DND-41 (cell line): ENCODE data around the gene SAMD4B.

ENCODE experiments used
- ATAC-seq: fragments of 200-7000 bp; cut with Tn5 transposase; 3 replicates; pipeline ENCODE4 v1.9.1; 2021; ENCODE audit warnings: low read depth; ENCODE audit not compliant: insufficient read depth
- DNase-seq: peaks from one replicate; pipeline ENCODE4 v3.0.0-alpha.2; 2020
- H2AFZ ChIP-seq: 2 replicates; pipeline ENCODE4 v1.6.0; 2012; ENCODE audit warnings: low read depth, low read length
- H3K27ac ChIP-seq: 2 replicates; pipeline ENCODE4 v1.5.1; 2012; ENCODE audit warnings: low read length, inconsistent platforms
- H3K27me3 ChIP-seq: fragments of 200-600 bp; sonication (generic); 2 replicates; pipeline ENCODE4 v1.6.0; 2012; ENCODE audit warnings: low read length, mild to moderate bottlenecking, inconsistent platforms; ENCODE audit not compliant: insufficient read depth, poor library complexity
- H3K36me3 ChIP-seq: 2 replicates; pipeline ENCODE4 v1.5.1; 2012; ENCODE audit warnings: low read length, inconsistent platforms; ENCODE audit not compliant: insufficient read depth
- H3K4me1 ChIP-seq: 2 replicates; pipeline ENCODE4 v1.5.1; 2012; ENCODE audit warnings: mild to moderate bottlenecking, low read length; ENCODE audit not compliant: insufficient read depth
- H3K4me2 ChIP-seq: 2 replicates; pipeline ENCODE4 v1.6.0; 2012; ENCODE audit warnings: mild to moderate bottlenecking, moderate library complexity, low read length, inconsistent platforms; ENCODE audit not compliant: insufficient read depth
- H3K4me3 ChIP-seq, 2 experiments: fragments of 200-600 bp in 1 of 2; shearing (Covaris generic) in 1 of 2; 2 replicates each; pipeline ENCODE4 v1.5.1; 2012 to 2016; ENCODE audit warnings: inconsistent platforms in 2 of 2, low read length in 2 of 2, mild to moderate bottlenecking in 2 of 2, low read depth in 1 of 2, moderate library complexity in 1 of 2
- H3K79me2 ChIP-seq: 2 replicates; pipeline ENCODE4 v1.6.0; 2012; ENCODE audit warnings: low read length, inconsistent platforms; ENCODE audit not compliant: insufficient read depth
- H3K9ac ChIP-seq: 2 replicates; pipeline ENCODE4 v1.6.0; 2012; ENCODE audit warnings: low read depth, mild to moderate bottlenecking, inconsistent platforms, low read length, moderate library complexity
- H3K9me3 ChIP-seq: 2 replicates; pipeline ENCODE4 v1.5.1; 2012; ENCODE audit warnings: low read length, moderate library complexity, mild to moderate bottlenecking, inconsistent platforms; ENCODE audit not compliant: insufficient read depth, severe bottlenecking
- H4K20me1 ChIP-seq: 2 replicates; pipeline ENCODE4 v1.6.0; 2012; ENCODE audit warnings: low read length; ENCODE audit not compliant: insufficient read depth
- CTCF ChIP-seq: IDR thresholded peaks from 2 replicates; pipeline ENCODE4 v1.5.1; 2012; ENCODE audit warnings: borderline replicate concordance, low read length, moderate library complexity, mild to moderate bottlenecking; ENCODE audit not compliant: poor library complexity, severe bottlenecking; ENCODE audit errors: extremely low read depth
- EZH2 ChIP-seq: IDR thresholded peaks from 3 replicates; pipeline ENCODE4 v1.6.1; 2012; ENCODE audit warnings: borderline replicate concordance, low read depth, mild to moderate bottlenecking, moderate library complexity, low read length, inconsistent platforms; ENCODE audit not compliant: severe bottlenecking

SAMD4B gene

GRCh38 chr19:39406656-39407409 lies 64.6 kb downstream of the SAMD4B start, which contains the start of gene ZFP36:
Gene ZFP36, plus strand, starts transcription at chr19:39406847. Its CDS starts 58 bp downstream, at chr19:39406905.
- Histone ChIP-seq H3K9me3 (no peaks in the 10 kb centered on the region), H3K27me3 (no peaks in the 10 kb centered on the region), H3K4me1 (peaks cover 71% of the 10 kb centered on the region), H4K20me1 (peaks cover 14% of the 10 kb centered on the region; the same call in 1 of the 2 replicates), H2AFZ (peak within 1 kb of the TSS; percentile 76), H3K27ac (peak within 1 kb of the TSS; percentile 88), H3K4me2 (peak within 1 kb of the TSS; percentile 74), H3K4me3 (peak within 1 kb of the TSS; percentile 68 to 77; a peak in 3 of 4 replicates), H3K79me2 (peaks cover 20% of the 10 kb centered on the region), H3K9ac (peak within 1 kb of the TSS; percentile 92), H3K36me3 (peaks cover 12% of the 10 kb centered on the region)
- ATAC-seq = peak; percentile 64
- TF ChIP-seq CTCF (peak; percentile 22), EZH2 (no peak)
- peak; percentile 85 for DNase-seq

- peak overlapping the region; percentile 68 to 77; a peak in 3 of 4 replicates for H3K4me3 ChIP-seq
- H3K4me1 ChIP-seq = peaks cover 67% of the 10 kb centered on the region
- peaks cover 12% of the 10 kb centered on the region for H3K36me3 ChIP-seq
- H2AFZ ChIP-seq = peak overlapping the region; percentile 65
- ATAC-seq (no peak), DNase-seq (no peak)
- H3K27ac ChIP-seq = peak overlapping the region; percentile 88
- H3K4me2 ChIP-seq = peak overlapping the region; percentile 74
- TF ChIP-seq CTCF (no peak), EZH2 (no peak)
- peak overlapping the region; percentile 92 for H3K9ac ChIP-seq
- H3K79me2 ChIP-seq = peaks cover 20% of the 10 kb centered on the region
- no peaks in the 10 kb centered on the region for H3K27me3 ChIP-seq
- H3K9me3 ChIP-seq = no peaks in the 10 kb centered on the region
- peaks cover 14% of the 10 kb centered on the region; the same call in 1 of the 2 replicates for H4K20me1 ChIP-seq
Measured at GRCh38 chr19:39407410-39407659, 65.1 kb downstream of the SAMD4B start.

DNA sequence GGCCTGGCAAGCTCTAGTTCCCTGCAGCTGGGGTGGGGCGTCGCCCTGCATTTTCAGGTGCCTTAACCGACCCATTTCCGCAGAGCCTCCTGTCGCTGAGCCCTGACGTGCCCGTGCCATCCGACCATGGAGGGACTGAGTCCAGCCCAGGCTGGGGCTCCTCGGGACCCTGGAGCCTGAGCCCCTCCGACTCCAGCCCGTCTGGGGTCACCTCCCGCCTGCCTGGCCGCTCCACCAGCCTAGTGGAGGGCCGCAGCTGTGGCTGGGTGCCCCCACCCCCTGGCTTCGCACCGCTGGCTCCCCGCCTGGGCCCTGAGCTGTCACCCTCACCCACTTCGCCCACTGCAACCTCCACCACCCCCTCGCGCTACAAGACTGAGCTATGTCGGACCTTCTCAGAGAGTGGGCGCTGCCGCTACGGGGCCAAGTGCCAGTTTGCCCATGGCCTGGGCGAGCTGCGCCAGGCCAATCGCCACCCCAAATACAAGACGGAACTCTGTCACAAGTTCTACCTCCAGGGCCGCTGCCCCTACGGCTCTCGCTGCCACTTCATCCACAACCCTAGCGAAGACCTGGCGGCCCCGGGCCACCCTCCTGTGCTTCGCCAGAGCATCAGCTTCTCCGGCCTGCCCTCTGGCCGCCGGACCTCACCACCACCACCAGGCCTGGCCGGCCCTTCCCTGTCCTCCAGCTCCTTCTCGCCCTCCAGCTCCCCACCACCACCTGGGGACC lies 65.6 kb downstream of the SAMD4B start:
- TF ChIP-seq EZH2 (no peak), CTCF (no peak)
- Histone ChIP-seq H3K4me3 (peak overlapping the region; percentile 68 to 77; a peak in 3 of 4 replicates), H3K36me3 (peaks cover 12% of the 10 kb centered on the region), H3K27me3 (no peaks in the 10 kb centered on the region), H4K20me1 (peaks cover 14% of the 10 kb centered on the region; the same call in 1 of the 2 replicates), H3K9ac (peak overlapping the region; percentile 92), H3K9me3 (no peaks in the 10 kb centered on the region), H2AFZ (no peak overlapping the region), H3K27ac (peak overlapping the region; percentile 88), H3K4me1 (peaks cover 63% of the 10 kb centered on the region), H3K79me2 (peaks cover 21% of the 10 kb centered on the region), H3K4me2 (peak overlapping the region; percentile 74)
- ATAC-seq (0 out of 3 replicates have a peak, but pooled peaks have one; percentile 5), DNase-seq (peak; percentile 73)
